COLO668 (cell line): ENCODE measurements around the gene RNF113B.

ENCODE experiments used
- DNase-seq: peaks from one replicate; lab custom pipeline; 2025; ENCODE audit not compliant: unreplicated experiment; lab: John Stamatoyannopoulos, UW

Gene RNF113B

DNA sequence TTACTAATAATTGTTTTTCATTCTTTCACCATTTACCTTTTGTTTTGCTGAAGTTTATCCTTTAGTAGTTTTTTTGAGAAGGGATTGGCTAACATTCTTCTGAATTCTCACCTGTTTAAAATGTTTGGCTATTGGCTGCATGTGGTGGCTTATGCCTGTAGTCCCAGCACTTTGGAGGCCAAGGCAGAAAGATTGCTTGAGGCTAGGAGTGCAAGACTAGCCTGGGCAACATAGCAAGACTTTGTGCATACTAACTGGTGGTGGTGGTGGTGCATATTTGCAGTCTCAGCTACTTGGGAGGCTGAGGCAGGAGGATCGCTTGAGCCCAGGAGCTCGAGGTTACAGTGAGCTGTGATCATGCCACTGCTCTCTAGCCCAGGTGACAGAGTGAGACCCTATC is 27.5 kb upstream of the RNF113B start:
- DNase-seq: no peak

DNA sequence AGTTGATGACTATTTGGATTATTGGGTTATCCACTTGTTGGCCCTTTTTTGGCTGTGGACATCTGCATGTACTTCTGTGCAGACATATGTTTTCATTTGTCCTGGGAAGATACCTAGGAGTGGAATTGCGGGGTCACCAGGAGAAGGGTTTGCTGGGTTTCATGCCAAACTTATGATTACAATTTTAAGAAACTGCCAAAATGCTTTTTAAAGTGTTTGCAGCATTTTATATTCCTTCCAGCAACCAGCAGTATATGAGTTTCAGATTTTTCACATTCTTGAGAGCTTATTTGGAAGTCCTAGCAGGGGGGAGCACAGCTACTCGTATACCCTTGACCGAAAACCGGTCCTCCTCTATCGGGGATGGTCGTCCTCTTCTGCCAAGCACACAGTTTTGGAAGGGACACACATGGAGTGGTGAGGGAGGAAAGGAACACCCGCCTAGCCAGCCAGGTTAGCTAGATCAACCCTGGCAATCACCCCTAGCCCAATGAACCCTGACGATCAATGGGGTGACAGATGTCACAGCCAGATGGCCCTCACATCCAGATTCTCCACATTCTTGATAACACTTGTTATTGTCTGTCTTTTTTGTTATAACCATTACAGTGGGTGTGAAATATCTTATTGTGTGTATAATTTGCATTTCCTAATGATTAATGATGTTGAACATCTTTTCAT is 26.7 kb upstream of the RNF113B start:
- no peak for DNase-seq

DNA sequence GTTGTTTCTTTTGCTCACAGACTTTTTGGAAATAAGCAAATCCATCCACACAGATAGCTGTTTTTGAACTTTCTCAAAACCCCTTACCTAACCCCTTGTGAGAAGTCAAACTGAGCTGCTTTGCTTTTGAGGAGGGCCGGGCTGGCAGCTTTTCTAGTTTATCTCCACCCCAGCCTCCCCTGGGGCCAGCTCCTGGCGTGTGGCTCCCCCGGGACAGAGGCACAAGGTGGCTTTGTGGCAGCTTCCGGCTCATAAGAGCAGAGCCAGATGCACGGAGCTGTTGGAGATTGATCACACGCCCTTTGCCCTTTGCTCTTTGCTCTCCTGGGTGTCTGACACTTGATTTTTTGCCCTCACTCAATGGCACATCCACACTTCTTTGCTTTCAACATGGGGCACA is 24.9 kb upstream of the RNF113B start:
- no peak for DNase-seq

DNA sequence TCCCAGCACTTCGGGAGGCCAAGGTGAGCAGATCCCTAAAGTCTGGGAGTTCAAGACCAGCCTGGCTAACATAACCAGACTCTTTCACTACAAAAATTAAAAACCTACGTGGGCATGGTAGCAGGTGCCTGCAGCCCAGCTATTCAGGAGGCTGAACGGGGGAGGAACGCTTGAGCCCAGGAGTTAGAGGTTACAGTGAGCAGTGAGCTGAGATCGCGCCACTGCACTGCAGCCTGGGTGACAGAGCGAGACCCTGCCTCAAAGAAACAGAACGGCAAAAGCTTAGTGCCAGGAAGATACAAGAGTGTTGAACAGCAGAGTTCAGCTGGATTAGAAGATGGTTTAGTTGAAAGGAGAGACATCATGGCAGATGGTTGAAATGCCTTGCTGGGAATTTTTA is 24.1 kb upstream of the RNF113B start:
- no peak for DNase-seq

DNA sequence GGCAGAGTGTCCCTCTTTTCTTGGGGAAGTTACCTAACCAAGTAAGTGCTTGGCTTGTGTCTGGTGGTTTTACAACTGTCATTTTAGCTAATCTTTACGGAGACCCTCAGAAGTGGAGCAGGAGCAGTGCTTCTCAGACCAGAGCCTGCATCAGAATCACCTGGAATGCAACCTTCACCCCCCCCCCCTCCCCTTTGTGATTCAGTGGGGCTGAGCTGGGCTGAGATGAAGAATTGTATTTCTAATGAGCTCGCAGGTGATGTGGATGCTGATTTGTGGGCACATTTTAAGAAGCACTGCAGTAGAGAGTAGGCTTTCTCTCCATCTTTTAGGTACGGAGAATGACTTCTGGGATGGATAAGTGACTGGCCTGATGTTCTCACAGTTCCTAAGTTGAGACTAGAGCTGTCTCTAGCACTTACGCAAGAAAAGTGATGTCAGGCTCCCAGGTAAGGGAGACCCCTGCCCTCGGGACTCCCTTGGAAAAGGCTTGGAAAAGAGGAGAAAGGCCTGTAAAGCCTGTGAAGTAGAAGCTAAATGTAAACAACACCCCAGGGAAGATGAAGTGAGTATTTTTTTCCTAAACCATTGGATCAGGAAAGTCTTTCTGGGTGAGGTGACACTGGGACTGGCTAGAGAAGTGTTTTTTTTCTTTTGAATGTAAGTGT is 23.3 kb upstream of the RNF113B start:
- no peak for DNase-seq

DNA sequence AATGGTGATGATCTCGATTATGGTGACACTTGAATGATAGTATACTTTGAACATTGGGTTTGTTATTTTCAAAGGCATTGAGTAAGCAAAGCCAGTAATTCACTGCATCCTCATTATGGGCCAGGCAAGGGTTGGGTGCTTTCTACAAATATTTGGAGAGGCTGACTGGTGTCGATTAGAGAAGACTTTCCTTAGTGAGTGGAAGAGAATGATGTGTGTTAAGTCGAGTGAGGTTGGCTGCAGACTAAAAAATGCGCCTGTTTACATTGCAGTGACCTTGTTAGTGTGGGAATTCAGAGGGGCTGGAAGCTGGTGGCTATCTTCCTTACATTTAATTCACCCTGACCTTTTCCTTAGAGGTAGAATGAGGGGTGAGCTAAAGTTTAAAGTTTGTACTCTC is 22.4 kb upstream of the RNF113B start:
- DNase-seq: peak; percentile 75

DNA sequence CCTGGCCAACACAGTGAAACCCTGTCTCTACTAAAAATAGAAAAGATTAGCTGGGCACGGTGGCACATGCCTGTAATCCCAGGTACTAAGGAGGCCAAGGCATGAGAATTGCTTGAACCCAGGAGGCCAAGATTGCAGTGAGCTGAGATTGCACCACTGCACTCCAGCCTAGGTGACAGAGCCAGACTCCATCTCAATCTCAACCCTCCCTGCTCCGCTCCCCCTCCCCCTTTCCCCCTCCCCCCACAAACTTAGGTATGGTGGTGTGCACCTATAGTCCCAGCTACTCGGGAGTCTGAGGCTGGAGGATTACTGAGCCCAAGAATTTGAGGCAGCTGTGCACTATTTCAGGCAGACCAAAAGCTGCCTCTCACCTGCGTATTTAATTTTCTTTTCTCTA is 21.6 kb upstream of the RNF113B start:
- DNase-seq: no peak

DNA sequence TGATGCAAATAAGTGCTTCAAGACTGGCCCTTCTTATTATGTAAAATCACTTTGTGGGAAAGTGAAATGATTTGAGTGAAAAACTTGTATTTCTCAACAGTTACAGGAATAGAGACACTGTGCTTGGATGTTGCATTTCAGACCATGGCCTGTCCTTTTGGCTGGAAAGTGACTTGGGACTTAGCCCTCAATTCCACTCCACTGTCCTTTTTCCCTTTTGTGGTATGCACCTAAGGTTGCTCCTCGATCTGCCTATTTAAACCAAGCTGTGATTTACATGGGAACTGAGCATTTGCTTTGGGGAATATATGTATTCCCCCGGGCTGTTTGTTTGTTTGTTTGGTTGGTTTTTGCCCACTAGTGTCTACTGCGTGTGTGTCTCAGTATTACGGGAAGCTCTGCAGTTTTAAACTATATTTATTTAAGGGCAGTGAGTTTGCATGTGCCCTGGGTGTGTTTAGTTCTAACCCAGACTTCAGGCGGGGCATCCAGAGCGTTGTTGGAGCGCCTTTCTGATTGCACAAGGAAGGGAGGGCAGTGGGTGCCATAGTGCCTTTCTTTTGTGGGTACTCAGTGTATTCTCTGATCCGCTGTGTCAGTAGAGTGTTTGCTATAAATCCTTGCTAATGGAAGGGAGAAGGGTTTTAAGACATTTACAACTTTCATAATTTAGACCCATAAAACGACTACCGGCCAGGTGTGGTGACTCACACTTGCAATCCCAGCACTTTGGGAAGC is 18.2 kb upstream of the RNF113B start:
- DNase-seq: no peak

DNA sequence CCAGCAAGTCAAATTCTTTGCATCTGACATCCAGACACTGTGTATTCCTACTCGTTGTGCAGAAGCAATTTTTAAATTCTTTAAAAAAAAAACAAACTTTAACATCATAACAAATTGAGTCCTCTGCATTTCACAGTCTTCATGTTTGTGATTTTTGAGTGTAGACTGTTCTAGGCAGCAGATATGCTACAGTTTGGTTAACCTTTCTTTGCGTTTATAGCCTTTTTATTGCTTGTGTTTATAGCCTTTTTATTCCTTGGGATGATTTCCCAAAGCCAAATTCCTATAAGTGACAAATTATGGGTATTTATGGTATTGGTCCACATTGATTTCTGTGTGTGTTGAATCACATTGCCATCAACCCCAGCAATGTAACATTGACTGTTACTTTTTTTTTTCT is 14.9 kb upstream of the RNF113B start:
- DNase-seq: no peak

DNA sequence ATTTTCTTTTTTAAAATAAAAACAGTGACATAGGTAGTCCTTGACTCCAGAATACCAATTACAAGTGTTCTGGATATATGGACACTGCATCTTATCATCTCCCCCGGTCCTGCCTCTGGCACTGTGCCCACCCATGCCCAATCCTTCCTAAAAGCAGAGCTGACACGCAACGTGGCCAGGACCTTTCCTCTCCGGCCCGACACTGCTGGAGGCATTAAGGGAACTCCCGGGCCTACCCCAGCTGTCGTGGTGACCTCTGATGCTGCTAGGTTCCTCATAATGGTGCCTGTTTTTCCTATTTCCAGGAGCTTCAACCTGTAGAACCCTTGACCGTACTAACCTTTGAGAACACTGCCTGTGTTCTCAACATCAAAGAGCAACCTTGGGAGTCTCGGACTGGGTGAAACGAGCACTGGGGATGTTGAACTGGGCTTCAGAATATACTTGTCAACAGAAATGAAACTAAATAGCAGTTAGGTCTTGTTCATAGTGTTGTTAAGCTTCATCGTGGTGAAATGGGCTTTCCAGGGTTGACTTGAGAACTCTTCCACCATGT is 13.9 kb upstream of the RNF113B start:
- DNase-seq: no peak

DNA sequence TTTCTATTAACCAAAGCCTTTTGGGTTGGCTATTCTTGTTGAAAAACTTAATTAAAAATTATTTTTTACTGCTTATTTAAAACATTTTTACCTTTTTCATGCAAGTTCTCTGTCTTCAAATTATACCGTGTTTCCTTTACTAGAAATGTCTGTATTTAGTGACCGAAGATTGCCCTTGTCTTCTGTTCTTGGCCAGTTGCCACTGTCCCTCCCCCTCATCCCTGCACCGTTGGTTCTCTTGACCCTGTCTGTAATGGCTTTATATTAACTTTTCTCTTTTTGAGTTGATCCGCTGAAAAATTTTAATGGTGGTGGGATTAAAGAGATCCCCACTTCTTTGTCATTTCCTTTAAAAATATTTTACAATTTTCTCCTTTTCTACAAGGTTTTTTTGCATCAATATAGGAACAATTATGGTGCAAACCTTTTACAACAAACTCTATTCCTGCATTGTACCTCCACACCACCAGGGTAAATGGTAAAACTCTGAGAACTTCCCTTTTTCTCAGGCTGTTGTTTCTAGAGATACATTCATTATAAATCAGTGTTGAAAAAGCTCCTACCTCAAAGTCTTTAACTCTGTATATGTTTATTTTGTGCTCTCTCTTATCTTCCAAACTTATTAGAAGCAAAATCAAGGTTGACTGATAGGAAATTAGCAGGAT is 12.9 kb upstream of the RNF113B start:
- DNase-seq: no peak

DNA sequence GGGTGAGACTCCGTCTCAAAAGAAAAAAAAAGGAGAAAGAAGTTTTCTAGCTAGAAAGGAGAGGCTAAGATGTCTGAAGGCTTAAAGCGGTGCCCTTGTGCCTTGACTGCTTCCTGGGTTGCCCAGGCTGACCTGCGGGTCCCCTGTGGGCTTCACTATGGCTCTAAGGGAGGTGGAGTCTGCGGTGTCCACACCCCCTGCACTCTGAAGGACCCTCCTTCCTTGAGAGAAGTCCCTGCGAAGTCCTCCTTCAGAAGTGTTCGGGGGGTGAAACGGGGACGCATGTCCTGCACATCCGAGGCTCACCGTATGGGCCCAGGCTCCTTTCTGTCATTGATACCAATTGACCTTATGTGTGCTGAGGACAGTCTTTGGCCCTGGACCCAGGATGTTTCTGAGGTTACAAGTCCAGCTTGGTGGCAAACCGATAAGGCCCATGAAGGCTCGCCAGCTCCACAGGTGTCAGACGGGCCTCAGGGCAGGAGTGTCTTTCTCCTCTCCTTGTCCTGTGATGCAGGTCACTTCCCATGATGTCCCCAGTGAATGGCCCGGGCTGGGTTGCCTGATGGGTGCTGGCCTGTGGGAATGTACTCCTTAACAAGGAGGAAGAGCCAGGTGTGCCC is 11.6 kb upstream of the RNF113B start:
- DNase-seq: no peak

DNA sequence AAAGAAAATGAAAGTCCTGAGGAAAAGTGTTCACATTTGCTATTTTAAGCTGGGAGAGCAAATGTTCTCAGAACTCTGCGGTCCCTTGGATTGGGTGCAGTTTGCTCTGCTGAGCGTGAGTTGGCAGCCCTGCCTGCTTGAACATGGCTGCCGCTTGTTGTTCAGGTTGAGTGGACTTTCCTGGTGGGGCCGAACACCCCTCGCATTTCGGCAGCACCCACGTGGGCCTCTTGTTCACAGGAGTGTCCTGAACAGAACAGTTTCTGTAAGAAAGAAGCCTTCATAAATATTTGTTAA is 10.8 kb upstream of the RNF113B start:
- no peak for DNase-seq

DNA sequence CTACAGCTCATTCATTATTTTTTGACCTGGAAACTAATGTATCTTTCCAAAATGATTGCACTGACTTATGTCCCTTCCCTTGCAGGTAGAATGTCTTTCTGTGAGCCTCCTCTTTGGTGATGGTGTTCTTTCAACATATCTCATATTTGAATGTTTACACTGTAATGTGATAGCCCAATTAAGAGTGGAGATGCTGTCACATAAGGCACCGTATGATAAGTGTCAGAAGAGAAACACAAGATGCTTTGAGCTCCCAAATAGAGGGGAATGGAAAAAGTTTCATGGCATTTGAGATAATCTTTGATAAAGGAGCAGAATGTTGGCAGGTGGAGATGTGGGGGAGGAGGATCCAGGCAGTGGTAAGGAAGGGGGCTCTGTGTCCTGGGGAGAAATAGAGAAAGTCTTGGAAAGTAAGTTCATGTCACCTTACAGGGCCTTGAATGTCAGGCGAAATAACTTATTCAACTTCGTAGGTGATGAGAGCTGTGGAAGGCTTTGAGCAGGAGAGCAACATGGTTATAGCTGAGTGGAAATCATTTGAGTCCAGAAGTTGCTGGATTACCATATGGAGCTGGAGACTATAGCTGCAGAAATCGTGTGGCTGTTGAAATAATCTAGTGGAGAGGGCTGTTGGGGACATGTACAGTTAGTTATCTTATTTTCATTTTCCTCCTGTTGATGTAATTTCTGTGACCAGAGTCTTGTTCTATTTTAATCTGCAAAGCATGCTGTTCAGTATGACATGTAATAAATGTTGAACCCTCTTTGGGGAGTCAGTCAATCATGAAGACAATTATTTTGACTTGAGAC is 10.3 kb upstream of the RNF113B start:
- no peak for DNase-seq

DNA sequence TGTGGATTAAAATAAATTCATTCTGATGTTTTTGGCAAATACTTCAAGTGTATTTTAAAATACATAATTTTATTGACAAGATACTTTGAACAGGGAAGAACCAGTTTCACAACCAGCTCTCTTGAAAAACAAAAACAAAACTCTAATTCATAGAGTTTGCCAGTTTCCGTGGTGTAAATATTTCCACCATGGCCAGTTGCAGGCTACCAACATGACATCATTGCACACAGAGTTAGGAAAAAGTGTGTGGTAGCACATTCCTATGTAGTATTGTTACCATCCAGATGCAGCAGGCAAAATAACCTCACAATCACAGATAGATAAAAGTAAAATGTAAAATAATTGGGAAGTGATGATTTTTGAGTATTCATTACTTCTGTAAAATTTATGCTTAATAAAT is 7.7 kb upstream of the RNF113B start:
- DNase-seq: no peak

DNA sequence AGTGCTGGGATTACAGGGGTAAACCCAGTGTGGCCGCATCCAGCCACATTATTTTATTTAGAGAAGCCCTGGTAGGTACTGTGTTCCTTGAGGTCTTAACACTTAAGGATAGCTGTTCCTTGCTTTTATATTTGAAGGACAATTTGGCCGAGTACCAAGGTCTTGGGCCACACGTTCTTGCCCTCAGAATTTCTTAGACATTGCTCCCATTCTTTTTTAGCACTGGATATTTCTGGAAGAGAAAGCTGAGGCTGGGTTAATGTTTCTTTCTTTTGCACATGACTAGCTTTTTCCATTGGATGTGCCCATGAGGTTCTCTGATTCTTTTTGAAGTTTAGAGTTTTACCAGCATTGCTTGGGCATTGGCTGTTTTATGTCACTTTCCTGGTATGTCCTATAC is 5.5 kb upstream of the RNF113B start:
- no peak for DNase-seq

DNA sequence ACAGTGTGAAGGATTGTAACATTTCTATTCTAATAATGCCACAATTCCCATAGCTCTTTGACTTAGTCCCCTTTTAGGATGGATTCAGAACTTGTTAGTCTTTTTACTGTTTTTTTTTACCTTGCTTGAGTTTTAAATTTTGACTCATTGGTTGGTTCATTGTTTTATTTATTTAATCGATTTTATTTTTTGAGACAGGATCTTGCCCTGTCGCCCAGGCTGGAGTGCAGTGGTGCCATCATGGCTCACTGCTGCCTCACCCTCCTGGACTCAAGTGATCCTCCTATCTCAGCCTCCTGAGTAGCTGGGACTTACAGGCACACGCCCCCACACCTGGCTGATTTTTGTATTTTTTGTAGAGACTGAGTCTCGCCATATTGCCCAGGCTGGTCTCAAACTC is 5.1 kb upstream of the RNF113B start:
- DNase-seq: no peak

DNA sequence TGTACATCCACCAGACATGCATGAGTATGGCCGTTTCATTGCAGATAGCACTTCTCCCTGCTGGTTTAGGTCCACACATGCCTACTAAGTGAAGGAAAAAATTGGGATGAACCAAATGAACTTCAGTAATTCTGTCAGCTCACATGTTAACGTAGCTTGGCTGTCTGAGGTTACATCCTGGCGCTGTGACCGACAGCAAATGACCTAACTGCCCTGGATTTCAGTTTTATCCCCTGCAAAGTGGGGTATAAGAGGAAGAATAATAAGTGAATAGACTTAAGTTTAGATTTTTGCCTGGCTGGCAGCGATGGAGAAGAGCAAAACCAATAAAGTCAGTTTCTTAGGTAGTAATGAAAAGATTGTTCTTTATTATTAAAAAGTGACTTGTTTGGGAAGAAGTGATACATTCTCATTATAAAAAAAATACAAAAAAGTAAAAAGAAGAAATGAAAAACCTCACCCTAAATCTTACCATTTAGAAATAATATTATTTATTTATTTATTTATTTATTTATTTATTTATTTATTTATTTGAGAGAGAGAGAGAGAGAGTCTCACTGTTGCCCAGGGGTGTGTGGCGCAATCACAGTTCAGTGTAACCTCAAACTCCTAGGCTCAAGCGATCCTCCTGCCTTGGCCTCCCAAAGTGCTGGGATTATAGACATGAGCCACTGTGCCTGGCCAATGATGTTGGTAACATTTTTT is 4.2 kb upstream of the RNF113B start:
- DNase-seq: no peak

DNA sequence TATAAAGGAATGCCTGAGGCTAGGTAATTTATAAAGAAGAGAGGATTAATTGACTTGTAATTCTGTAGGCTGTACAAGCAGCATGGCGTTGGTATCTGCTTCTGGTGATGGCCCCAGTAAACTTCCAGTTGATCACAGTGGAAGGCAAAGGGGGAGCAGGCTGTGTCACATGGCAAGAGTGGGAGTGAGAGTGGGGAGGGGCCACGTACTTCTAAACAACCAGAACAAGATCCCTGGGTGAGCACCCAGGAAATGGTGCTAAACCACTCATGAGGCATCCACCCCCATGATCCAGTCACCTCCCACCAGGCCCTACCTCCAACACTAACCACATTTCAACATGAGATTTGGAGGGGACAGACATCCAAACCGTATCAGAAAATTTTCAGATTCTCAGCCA is 3.0 kb upstream of the RNF113B start:
- no peak for DNase-seq

DNA sequence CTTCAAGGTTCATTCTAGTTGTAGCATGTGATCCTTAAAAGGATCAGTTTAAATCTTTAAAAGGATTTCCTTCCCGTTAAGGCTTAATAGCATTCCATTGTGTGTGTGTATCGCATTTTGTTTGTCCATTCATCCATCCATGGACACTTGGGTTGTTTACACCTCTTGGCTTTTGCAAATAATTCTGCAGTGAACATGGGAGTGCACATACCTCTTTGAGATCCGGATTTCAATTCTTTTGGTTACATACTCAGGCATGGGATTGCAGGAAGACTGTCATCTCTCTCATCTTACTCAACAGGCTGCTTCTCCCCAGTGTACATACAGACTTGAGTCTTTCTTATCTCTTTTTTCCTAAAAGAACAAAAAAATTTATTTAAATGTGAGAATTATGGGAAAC is 1.2 kb downstream of the RNF113B start:
- no peak for DNase-seq
